Activated CD8-positive, alpha-beta memory T cell treated with anti-CD3 and anti-CD28 coated beads, Interleukin-2, amount 50 U/mL, for 24 hours (primary cell): Measurements from ENCODE around the gene SMIM1.

Experiments
- DNase-seq: peaks from one replicate; pipeline ENCODE4 v3.0.0-alpha.2; 2020; ENCODE audit errors: extremely low read depth

Gene SMIM1

GRCh38 chr1:3777078-3777547 is 4.6 kb downstream of the SMIM1 start:
- DNase-seq: no peak

GRCh38 chr1:3777647-3778589 is 5.4 kb downstream of the SMIM1 start:
- no peak for DNase-seq

- no peak for DNase-seq
Measured at GRCh38 chr1:3778590-3779264, 6.2 kb downstream of the SMIM1 start.

- DNase-seq: no peak
Measured at GRCh38 chr1:3779265-3779911, 6.8 kb downstream of the SMIM1 start.

GRCh38 chr1:3779912-3780416 is 7.4 kb downstream of the SMIM1 start:
- no peak for DNase-seq

- DNase-seq: no peak
Measured at GRCh38 chr1:3780901-3781300, 8.4 kb downstream of the SMIM1 start.

GRCh38 chr1:3783651-3784474 is 11.3 kb downstream of the SMIM1 start:
- no peak for DNase-seq

GRCh38 chr1:3785045-3785444 is 12.5 kb downstream of the SMIM1 start:
- no peak for DNase-seq

- DNase-seq: no peak
Measured at GRCh38 chr1:3785456-3786157, 13.1 kb downstream of the SMIM1 start.

GRCh38 chr1:3786468-3787348 is 14.2 kb downstream of the SMIM1 start:
- DNase-seq: no peak

GRCh38 chr1:3787349-3787715 is 14.8 kb downstream of the SMIM1 start:
- peak; percentile 19 for DNase-seq

- DNase-seq: no peak
Measured at GRCh38 chr1:3787745-3788605, 15.4 kb downstream of the SMIM1 start.

- DNase-seq: no peak
Measured at GRCh38 chr1:3788756-3789420, 16.3 kb downstream of the SMIM1 start.

GRCh38 chr1:3789421-3790300 is 17.1 kb downstream of the SMIM1 start:
- no peak for DNase-seq

GRCh38 chr1:3790500-3790923 is 18.0 kb downstream of the SMIM1 start:
- no peak for DNase-seq

GRCh38 chr1:3790952-3791351 is 18.4 kb downstream of the SMIM1 start:
- no peak for DNase-seq
